Endothelial cell of umbilical vein (primary cell): ENCODE data around the gene LYRM4. TPM values are rescaled to one million over a fixed set of nuclear protein-coding genes. Genes with fewer than 3 reads are reported as not detected.

Experiments
- BruUV-seq: library from RNA; stranded (reverse); fragments of 400-500 nt; replicated peaks from 2 replicates; lab custom pipeline; 2021; lab: Mats Ljungman, UMichigan
- CTCF ChIA-PET: fragments of 300-600, 350-600 bp; sonication (Branson Sonifier 250); formaldehyde crosslinking; loops from one replicate; lab custom pipeline; 2021; ENCODE audit warnings: antibody characterized with exemption, inconsistent platforms; lab: Charles Lee
- POLR2A ChIA-PET: fragments of 300-600, 350-600 bp; sonication (Branson Sonifier 250); formaldehyde crosslinking; loops from one replicate; lab custom pipeline; 2021; ENCODE audit warnings: antibody characterized with exemption, inconsistent platforms; lab: Charles Lee
- DNase-seq: peaks from one replicate; pipeline ENCODE4 v3.0.0-alpha.2; 2011; ENCODE audit warnings: low read depth, low spot score
- FAIRE-seq: peaks from 2 replicates; lab custom pipeline; 2011; peaks lifted over from hg19 to GRCh38; lab: Jason Lieb, UNC
- H2AFZ ChIP-seq: 2 replicates; pipeline ENCODE4 v1.6.0; 2012; ENCODE audit warnings: low read depth, low read length, control low read depth, inconsistent platforms
- H3K27ac ChIP-seq: 2 replicates; pipeline ENCODE4 v1.5.1; 2011; ENCODE audit warnings: low read depth, mild to moderate bottlenecking, control low read depth, low read length, moderate library complexity; ENCODE audit not compliant: insufficient read depth
- H3K27me3 ChIP-seq, 2 experiments: 2 replicates each; pipeline versions ENCODE4 v1.6.0 to v1.6.1; 2011; ENCODE audit warnings: low read length in 2 of 2, mixed read lengths in 1 of 2; ENCODE audit not compliant: control insufficient read depth in 2 of 2, insufficient read depth in 2 of 2
- H3K36me3 ChIP-seq, 2 experiments: 2 replicates in 1 of 2; 3 replicates in 1 of 2; pipeline ENCODE4 v1.5.1; 2011; ENCODE audit warnings: low read length in 2 of 2, mild to moderate bottlenecking in 1 of 2, moderate library complexity in 1 of 2; ENCODE audit not compliant: control insufficient read depth in 2 of 2, insufficient read depth in 2 of 2; ENCODE audit errors: extremely low read depth in 1 of 2
- H3K4me1 ChIP-seq: 3 replicates; pipeline ENCODE4 v1.5.1; 2011; ENCODE audit warnings: mild to moderate bottlenecking, low read length; ENCODE audit not compliant: control insufficient read depth, insufficient read depth; ENCODE audit errors: extremely low read depth
- H3K4me2 ChIP-seq: 2 replicates; pipeline ENCODE4 v1.6.1; 2011; ENCODE audit warnings: low read length, control low read depth, mixed read lengths; ENCODE audit not compliant: insufficient read depth
- H3K4me3 ChIP-seq, 3 experiments: fragments of 200-600 bp in 1 of 3; sonication (generic), shearing (Covaris generic) in 1 of 3; replicated peaks in 1 of 3; 2 replicates each; pipeline ENCODE4 v1.5.1; 2011 to 2016; ENCODE audit warnings: control low read depth in 3 of 3, low read length in 3 of 3, mild to moderate bottlenecking in 2 of 3, inconsistent platforms in 1 of 3, low read depth in 1 of 3, moderate library complexity in 1 of 3; ENCODE audit not compliant: insufficient read depth in 1 of 3
- H3K79me2 ChIP-seq: 2 replicates; pipeline ENCODE4 v1.6.0; 2012; ENCODE audit warnings: low read length, inconsistent platforms; ENCODE audit not compliant: control insufficient read depth, insufficient read depth
- H3K9ac ChIP-seq: replicated peaks from 2 replicates; pipeline ENCODE3; 2011; ENCODE audit warnings: low read length, control low read depth; ENCODE audit not compliant: insufficient read depth; ENCODE audit errors: extremely low read depth
- H3K9me1 ChIP-seq: replicated peaks from 3 replicates; pipeline ENCODE4 v1.6.0; 2011; ENCODE audit warnings: mild to moderate bottlenecking, low read length; ENCODE audit not compliant: control insufficient read depth, insufficient read depth; ENCODE audit errors: extremely low read depth
- H3K9me3 ChIP-seq: replicated peaks from 2 replicates; pipeline ENCODE4 v1.5.1; 2012; ENCODE audit warnings: low read length, inconsistent platforms; ENCODE audit not compliant: control insufficient read depth, insufficient read depth
- H4K20me1 ChIP-seq: replicated peaks from 2 replicates; pipeline ENCODE3; 2011; ENCODE audit warnings: mild to moderate bottlenecking, low read length; ENCODE audit not compliant: control insufficient read depth, insufficient read depth; ENCODE audit errors: extremely low read depth
- EZH2 ChIP-seq: IDR thresholded peaks from 2 replicates; pipeline ENCODE4 v1.6.1; 2012; ENCODE audit warnings: borderline replicate concordance, low read depth, mild to moderate bottlenecking, moderate library complexity, low read length, inconsistent platforms; ENCODE audit not compliant: severe bottlenecking
- FOS ChIP-seq: IDR thresholded peaks from 2 replicates; pipeline ENCODE4 v1.6.1; 2011; ENCODE audit warnings: mild to moderate bottlenecking, low read length, moderate library complexity, borderline replicate concordance; ENCODE audit not compliant: insufficient read depth
- GATA2 ChIP-seq: IDR thresholded peaks from 2 replicates; pipeline ENCODE4 v1.7.0; 2011; ENCODE audit warnings: low read depth, mild to moderate bottlenecking, moderate library complexity, mixed read lengths, low read length; ENCODE audit not compliant: insufficient read length, insufficient read depth
- JUN ChIP-seq: IDR thresholded peaks from 2 replicates; pipeline ENCODE4 v1.6.1; 2011; ENCODE audit warnings: borderline replicate concordance, low read depth; ENCODE audit not compliant: insufficient read length, insufficient read depth
- MYC ChIP-seq: IDR thresholded peaks from one replicate; pipeline ENCODE4 v1.6.1; 2011; ENCODE audit warnings: mild to moderate bottlenecking, low read depth, low read length
- POLR2A ChIP-seq: IDR thresholded peaks from 2 replicates; pipeline ENCODE4 v1.6.1; 2012; ENCODE audit warnings: low read depth, mild to moderate bottlenecking, control low read depth, low read length
- POLR2AphosphoS5 ChIP-seq: IDR thresholded peaks from 2 replicates; pipeline ENCODE4 v1.6.1; 2012; ENCODE audit warnings: low read depth, mild to moderate bottlenecking, control low read depth, low read length, moderate library complexity; ENCODE audit not compliant: insufficient read depth
- dilution Hi-C: fragments of 300-500 bp; cut with MboI; formaldehyde crosslinking; loops from one replicate; pipeline ENCODE4 v1.15.0; 2019; ENCODE audit warnings: low sequenced_read_pairs; ENCODE audit not compliant: extremely low pct_ligation_motif_present
- intact Hi-C: fragments of 100-400 bp; cut with micrococcal nuclease; formaldehyde crosslinking; loops from one replicate; pipeline ENCODE4 v1.10.0; 2022
- polyA plus RNA-seq, 4 experiments: library from polyadenylated mRNA; depleted of rRNA in 3 of 4; stranded (reverse) in 3 of 4; unstranded in 1 of 4; fragments of >200 nt; gene quantifications; 2 replicates each; pipeline versions ENCODE4 v1.2.1 to v1.2.3, GENCODE V29; 2011 to 2012; ENCODE audit warnings: missing spikeins in 1 of 4
- total RNA-seq: library from RNA; stranded (reverse); gene quantifications from 2 replicates; pipeline ENCODE4 v1.2.3, GENCODE V29; 2021
- TF ChIP-seq, protein P1 (sequence below), 2 donors: IDR thresholded peaks; 1 replicate in 1 of 2; 2 replicates in 1 of 2; pipeline ENCODE4 v1.5.1; 2011; ENCODE audit warnings: low read length in 2 of 2, mild to moderate bottlenecking in 2 of 2, moderate library complexity in 2 of 2, control low read depth in 1 of 2, inconsistent platforms in 1 of 2, low read depth in 1 of 2; ENCODE audit not compliant: insufficient read depth in 1 of 2; ENCODE audit errors: extremely low read depth in 1 of 2
- TF ChIP-seq, protein P2 (sequence below): IDR thresholded peaks from 2 replicates; pipeline ENCODE4 v1.6.1; 2011; ENCODE audit not compliant: insufficient read depth, insufficient read length

The LYRM4 gene
- total and polyA plus RNA-seq, 2 donors (not counting 3 experiments of a cell fraction or from before 2014, with no cell fraction given), result 39.5 to 44.0 TPM

DNA sequence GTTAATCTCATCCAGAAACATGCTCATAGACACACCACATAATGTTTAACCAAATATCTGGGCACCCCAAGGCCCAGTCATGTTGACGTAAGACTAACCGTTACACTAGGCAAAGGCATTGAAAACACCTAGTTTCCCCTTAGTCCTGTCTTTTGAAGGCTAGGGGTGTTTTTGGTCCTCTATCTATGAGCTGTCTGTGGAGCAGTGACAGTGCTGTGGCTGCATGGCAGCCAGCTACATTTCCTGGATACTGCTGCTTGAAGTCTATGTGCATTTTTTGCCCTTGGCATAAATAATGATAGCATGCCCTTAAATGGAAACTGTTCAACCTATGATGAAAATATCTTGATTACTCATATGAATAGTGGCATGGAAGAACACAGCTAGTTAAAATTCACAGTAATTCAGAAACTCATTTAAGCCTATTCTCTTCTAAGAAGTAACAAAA, 19.2 kb upstream of the LYRM4 start:
- Histone ChIP-seq H3K9me1 (no peaks in the 10 kb centered on the region), H3K9ac (no peak overlapping the region), H3K27ac (no peak overlapping the region), H3K4me3 (no peak overlapping the region), H3K79me2 (no peaks in the 10 kb centered on the region), H3K9me3 (no peaks in the 10 kb centered on the region), H3K4me1 (no peaks in the 10 kb centered on the region), H3K4me2 (no peak overlapping the region), H3K36me3 (no peaks in the 10 kb centered on the region), H3K27me3 (no peaks in the 10 kb centered on the region), H4K20me1 (no peaks in the 10 kb centered on the region), H2AFZ (no peak overlapping the region)
- DNase-seq, result no peak
- ChIA-PET CTCF (no interaction called here), POLR2A (no interaction called here)
- intact Hi-C loops, result no loop called here
- FAIRE-seq, result no peak
- TF ChIP-seq, protein P1, sequence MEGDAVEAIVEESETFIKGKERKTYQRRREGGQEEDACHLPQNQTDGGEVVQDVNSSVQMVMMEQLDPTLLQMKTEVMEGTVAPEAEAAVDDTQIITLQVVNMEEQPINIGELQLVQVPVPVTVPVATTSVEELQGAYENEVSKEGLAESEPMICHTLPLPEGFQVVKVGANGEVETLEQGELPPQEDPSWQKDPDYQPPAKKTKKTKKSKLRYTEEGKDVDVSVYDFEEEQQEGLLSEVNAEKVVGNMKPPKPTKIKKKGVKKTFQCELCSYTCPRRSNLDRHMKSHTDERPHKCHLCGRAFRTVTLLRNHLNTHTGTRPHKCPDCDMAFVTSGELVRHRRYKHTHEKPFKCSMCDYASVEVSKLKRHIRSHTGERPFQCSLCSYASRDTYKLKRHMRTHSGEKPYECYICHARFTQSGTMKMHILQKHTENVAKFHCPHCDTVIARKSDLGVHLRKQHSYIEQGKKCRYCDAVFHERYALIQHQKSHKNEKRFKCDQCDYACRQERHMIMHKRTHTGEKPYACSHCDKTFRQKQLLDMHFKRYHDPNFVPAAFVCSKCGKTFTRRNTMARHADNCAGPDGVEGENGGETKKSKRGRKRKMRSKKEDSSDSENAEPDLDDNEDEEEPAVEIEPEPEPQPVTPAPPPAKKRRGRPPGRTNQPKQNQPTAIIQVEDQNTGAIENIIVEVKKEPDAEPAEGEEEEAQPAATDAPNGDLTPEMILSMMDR (IDR thresholded peaks at IDR 0.05; ENCODE audit: extremely low read depth in 1 of 2, insufficient read depth in 1 of 2, low read depth in 1 of 2, low read length in 2 of 2), result no peak
- TF ChIP-seq JUN (no peak), MYC (no peak), POLR2AphosphoS5 (no peak), EZH2 (no peak), POLR2A (no peak), GATA2 (no peak), FOS (no peak)
- TF ChIP-seq, protein P2, sequence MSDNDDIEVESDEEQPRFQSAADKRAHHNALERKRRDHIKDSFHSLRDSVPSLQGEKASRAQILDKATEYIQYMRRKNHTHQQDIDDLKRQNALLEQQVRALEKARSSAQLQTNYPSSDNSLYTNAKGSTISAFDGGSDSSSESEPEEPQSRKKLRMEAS, result no peak
- BruUV-seq, result no TSS peak
- dilution Hi-C loops, result no loop called here
